Ishikawa (cell line): ENCODE measurements around the gene TUBA1B.

Experiments
- EP300 ChIP-seq: IDR thresholded peaks from 2 replicates; pipeline ENCODE4 v1.6.1; 2012; ENCODE audit warnings: borderline replicate concordance
- MAX ChIP-seq: IDR thresholded peaks from 2 replicates; pipeline ENCODE4 v1.6.1; 2012
- RAD21 ChIP-seq: IDR thresholded peaks from 2 replicates; pipeline ENCODE4 v1.6.1; 2012; ENCODE audit warnings: low read depth
- TAF1 ChIP-seq: IDR thresholded peaks from 2 replicates; pipeline ENCODE4 v1.6.1; 2012; ENCODE audit warnings: low read depth, mild to moderate bottlenecking
- YY1 ChIP-seq: IDR thresholded peaks from 2 replicates; pipeline ENCODE4 v1.6.1; 2012; ENCODE audit warnings: low read depth

DNA sequence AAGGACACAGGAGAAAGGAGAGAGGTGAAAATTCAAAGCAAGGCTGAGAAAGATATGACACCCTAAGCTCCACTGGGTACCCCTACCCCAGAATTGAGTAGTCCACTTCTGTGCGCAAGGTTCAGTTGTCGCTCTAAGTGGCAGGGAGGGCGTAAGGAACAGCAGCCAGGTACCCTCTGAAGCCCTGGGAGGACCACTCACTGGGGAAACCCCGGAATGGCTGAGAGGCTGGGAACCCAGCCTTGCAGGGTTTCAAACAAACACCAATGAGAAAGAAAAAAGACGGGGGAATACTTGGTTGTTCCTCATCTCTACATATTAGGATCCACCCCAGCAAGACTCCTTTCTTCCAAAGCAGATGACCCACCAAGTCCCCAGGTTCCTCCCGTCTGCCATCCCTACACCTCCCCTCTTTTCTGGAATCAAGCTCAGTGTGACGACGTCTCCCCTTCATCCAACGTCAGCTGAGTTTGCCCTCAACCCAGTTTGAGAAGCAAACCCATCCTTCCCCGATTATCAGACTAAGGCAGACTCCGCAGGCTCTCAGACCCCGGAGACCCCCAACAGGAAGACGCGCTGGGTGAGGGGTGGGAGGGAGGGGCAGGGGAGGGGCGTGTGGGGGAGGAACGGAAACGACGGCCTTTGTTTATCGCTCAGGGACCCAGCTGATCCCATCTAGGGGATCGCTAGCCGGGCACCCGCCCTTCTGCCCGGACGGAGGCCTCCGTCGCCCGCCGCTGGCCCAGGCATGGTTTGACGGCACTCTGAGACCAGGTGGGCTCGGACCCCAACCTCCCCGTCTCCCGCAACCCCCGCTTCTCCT is 21.3 kb downstream of the TUBA1B start:
- TF ChIP-seq TAF1, result no peak
- no peak for TF ChIP-seq YY1
- TF ChIP-seq RAD21, result no peak
- no peak for TF ChIP-seq EP300
- TF ChIP-seq MAX, result no peak
